H1 (cell line): Measurements from ENCODE around the gene CHST12. TPM values are rescaled to one million over a fixed set of nuclear protein-coding genes. Genes with fewer than 3 reads are reported as not detected.

Experiments used
- CTCF ChIA-PET: fragments of 300-600 bp; sonication (Branson Sonifier 250); formaldehyde crosslinking; loops from one replicate; lab custom pipeline; 2021; ENCODE audit not compliant: partially characterized antibody; lab: Charles Lee
- POLR2A ChIA-PET: fragments of 300-600 bp; sonication (Branson Sonifier 250); formaldehyde crosslinking; loops from one replicate; lab custom pipeline; 2021; ENCODE audit warnings: inconsistent platforms; ENCODE audit not compliant: partially characterized antibody; lab: Charles Lee
- DNase-seq, 2 experiments: peaks; one replicate each; pipeline versions ENCODE4 v3.0.0 to v3.0.0-alpha.2; 2010 to 2022; ENCODE audit warnings: low spot score in 2 of 2, low read depth in 1 of 2, mixed read lengths in 1 of 2
- FAIRE-seq: peaks from 2 replicates; lab custom pipeline; 2011; peaks lifted over from hg19 to GRCh38; lab: Jason Lieb, UNC
- H2AFZ ChIP-seq: 2 replicates; pipeline ENCODE4 v1.8.1; 2012; ENCODE audit warnings: low read length, inconsistent platforms
- H2AK5ac ChIP-seq: 2 replicates; pipeline ENCODE4 v1.6.1; 2013; ENCODE audit warnings: low read depth, low read length
- H2BK120ac ChIP-seq: replicated peaks from 2 replicates; pipeline ENCODE3; 2013; ENCODE audit warnings: low read depth, low read length, inconsistent platforms
- H2BK12ac ChIP-seq: 2 replicates; pipeline ENCODE4 v1.6.1; 2013; ENCODE audit warnings: low read depth, low read length
- H2BK15ac ChIP-seq: 2 replicates; pipeline ENCODE4 v1.6.1; 2013; ENCODE audit warnings: low read length
- H2BK20ac ChIP-seq: 2 replicates; pipeline ENCODE4 v1.6.1; 2013; ENCODE audit warnings: low read length
- H2BK5ac ChIP-seq: 2 replicates; pipeline ENCODE4 v1.6.1; 2013; ENCODE audit warnings: low read depth, low read length
- H3K14ac ChIP-seq: 2 replicates; pipeline ENCODE4 v1.6.1; 2013; ENCODE audit warnings: inconsistent platforms; ENCODE audit not compliant: insufficient read length
- H3K18ac ChIP-seq: 2 replicates; pipeline ENCODE4 v1.6.1; 2013; ENCODE audit warnings: low read length; ENCODE audit errors: extremely low read depth
- H3K23ac ChIP-seq: 2 replicates; pipeline ENCODE4 v1.6.1; 2013; ENCODE audit warnings: inconsistent platforms; ENCODE audit not compliant: insufficient read length
- H3K23me2 ChIP-seq: 2 replicates; pipeline ENCODE4 v1.6.1; 2013; ENCODE audit warnings: low read depth, low read length
- H3K27ac ChIP-seq: 2 replicates; pipeline ENCODE4 v1.6.1; 2011; ENCODE audit warnings: low read depth, low read length, inconsistent platforms
- H3K27me3 ChIP-seq, 4 experiments: replicated peaks in 1 of 4; 1 replicate in 1 of 4; 2 replicates in 3 of 4; pipeline versions ENCODE4 v1.6.1 to v1.8.1; 2011 to 2013; ENCODE audit warnings: low read length in 3 of 4, mild to moderate bottlenecking in 3 of 4, inconsistent platforms in 2 of 4, mixed read lengths in 2 of 4, moderate library complexity in 1 of 4; ENCODE audit not compliant: control insufficient read depth in 3 of 4, insufficient read depth in 3 of 4; ENCODE audit errors: extremely low read depth in 1 of 4
- H3K36me3 ChIP-seq, 4 experiments: 2 replicates each; pipeline versions ENCODE4 v1.6.1 to v1.8.1; 2011 to 2013; ENCODE audit warnings: mild to moderate bottlenecking in 4 of 4, low read length in 3 of 4, moderate library complexity in 2 of 4, control low read depth in 1 of 4, inconsistent platforms in 1 of 4; ENCODE audit not compliant: insufficient read depth in 4 of 4, control insufficient read depth in 2 of 4
- H3K4ac ChIP-seq: replicated peaks from 2 replicates; pipeline ENCODE3; 2013; ENCODE audit warnings: low read length, low read depth, mixed read lengths, inconsistent platforms; ENCODE audit not compliant: insufficient read length
- H3K4me1 ChIP-seq, 4 experiments: replicated peaks in 1 of 4; 1 replicate in 1 of 4; 2 replicates in 3 of 4; pipeline versions ENCODE4 v1.6.1 to v1.8.1; 2011 to 2013; ENCODE audit warnings: low read length in 3 of 4, inconsistent platforms in 2 of 4, mixed read lengths in 1 of 4; ENCODE audit not compliant: insufficient read depth in 4 of 4, control insufficient read depth in 3 of 4
- H3K4me2 ChIP-seq, 2 experiments: 2 replicates each; pipeline versions ENCODE4 v1.6.1 to v1.8.1; 2011 to 2013; ENCODE audit warnings: low read depth in 2 of 2, low read length in 2 of 2, control low read depth in 1 of 2, inconsistent platforms in 1 of 2, mild to moderate bottlenecking in 1 of 2; ENCODE audit not compliant: insufficient read depth in 1 of 2
- H3K4me3 ChIP-seq, 4 experiments: fragments of 200-600, 300-600 bp in 1 of 4; sonication (generic), shearing (Covaris generic), sonication (Bioruptor Twin) in 1 of 4; 2 replicates each; pipeline versions ENCODE4 v1.5.1 to v1.8.1; 2011 to 2016; ENCODE audit warnings: low read length in 4 of 4, low read depth in 3 of 4, control low read depth in 2 of 4, inconsistent platforms in 2 of 4, mild to moderate bottlenecking in 2 of 4, mixed read lengths in 1 of 4, moderate library complexity in 1 of 4; ENCODE audit not compliant: insufficient read depth in 2 of 4; ENCODE audit errors: extremely low read depth in 1 of 4
- H3K56ac ChIP-seq: replicated peaks from 2 replicates; pipeline ENCODE3; 2013; ENCODE audit warnings: low read depth, mild to moderate bottlenecking, mixed read lengths, low read length, inconsistent platforms; ENCODE audit not compliant: insufficient read length
- H3K79me1 ChIP-seq: 2 replicates; pipeline ENCODE4 v1.6.1; 2013; ENCODE audit warnings: low read depth, low read length, control low read depth
- H3K79me2 ChIP-seq, 2 experiments: 2 replicates each; pipeline versions ENCODE4 v1.6.1 to v1.8.1; 2012 to 2013; ENCODE audit warnings: low read length in 2 of 2, mild to moderate bottlenecking in 2 of 2, inconsistent platforms in 1 of 2; ENCODE audit not compliant: insufficient read depth in 2 of 2, control insufficient read depth in 1 of 2
- H3K9ac ChIP-seq, 4 experiments: replicated peaks in 1 of 4; 1 replicate in 1 of 4; 2 replicates in 3 of 4; pipeline versions ENCODE4 v1.6.1 to v1.8.1; 2011 to 2013; ENCODE audit warnings: low read depth in 3 of 4, low read length in 3 of 4, control low read depth in 2 of 4, mild to moderate bottlenecking in 2 of 4, moderate library complexity in 2 of 4, inconsistent platforms in 1 of 4; ENCODE audit errors: extremely low read depth in 1 of 4
- H3K9me3 ChIP-seq, 2 experiments: 2 replicates each; pipeline versions ENCODE4 v1.6.1 to v1.8.1; 2012 to 2013; ENCODE audit warnings: mild to moderate bottlenecking in 2 of 2, moderate library complexity in 2 of 2, control low read depth in 1 of 2, inconsistent platforms in 1 of 2, low read depth in 1 of 2, low read length in 1 of 2, mixed read lengths in 1 of 2; ENCODE audit not compliant: insufficient read depth in 2 of 2
- H4K20me1 ChIP-seq, 2 experiments: replicated peaks in 1 of 2; 2 replicates each; pipeline versions ENCODE3 to v1.8.1; 2011 to 2013; ENCODE audit warnings: inconsistent platforms in 2 of 2, low read length in 2 of 2, mild to moderate bottlenecking in 1 of 2; ENCODE audit not compliant: insufficient read depth in 2 of 2, control insufficient read depth in 1 of 2
- H4K5ac ChIP-seq: 2 replicates; pipeline ENCODE4 v1.6.1; 2013; ENCODE audit warnings: low read length, low read depth, mixed read lengths, inconsistent platforms; ENCODE audit not compliant: insufficient read length
- H4K8ac ChIP-seq: 2 replicates; pipeline ENCODE4 v1.8.0; 2013; ENCODE audit warnings: mild to moderate bottlenecking, moderate library complexity, low read length, inconsistent platforms; ENCODE audit not compliant: insufficient read depth; ENCODE audit errors: extremely low read depth
- H4K91ac ChIP-seq: replicated peaks from 2 replicates; pipeline ENCODE3; 2013; ENCODE audit warnings: low read length, mixed read lengths, inconsistent platforms; ENCODE audit not compliant: insufficient read length
- ASH2L ChIP-seq: fragments of 200-600, 300-600 bp; sonication (generic); IDR thresholded peaks from one replicate; pipeline ENCODE4 v1.7.1; 2017; ENCODE audit warnings: low read length
- CBX5 ChIP-seq: fragments of 300-800, 300-1000 bp; sonication (generic); IDR thresholded peaks from 2 replicates; pipeline ENCODE4 v1.7.1; 2016; ENCODE audit warnings: antibody characterized with exemption, low read length, low read depth
- E2F6 ChIP-seq: IDR thresholded peaks from 2 replicates; pipeline ENCODE4 v1.6.1; 2012; ENCODE audit warnings: inconsistent platforms
- EP300 ChIP-seq, 2 experiments: IDR thresholded peaks; 1 replicate in 1 of 2; 2 replicates in 1 of 2; pipeline ENCODE4 v1.6.1; 2011 to 2012; ENCODE audit warnings: low read depth in 2 of 2, low read length in 2 of 2, mild to moderate bottlenecking in 2 of 2, borderline replicate concordance in 1 of 2, inconsistent platforms in 1 of 2, moderate library complexity in 1 of 2
- GABPA ChIP-seq: IDR thresholded peaks from 2 replicates; pipeline ENCODE4 v1.6.1; 2011; ENCODE audit warnings: mild to moderate bottlenecking, low read length, moderate library complexity, borderline replicate concordance; ENCODE audit not compliant: insufficient read depth
- RFX5 ChIP-seq: IDR thresholded peaks from 2 replicates; pipeline ENCODE4 v1.6.1; 2011; ENCODE audit warnings: low read depth, low read length, improper control_type of control experiment, borderline replicate concordance
- SIX5 ChIP-seq: IDR thresholded peaks from 2 replicates; pipeline ENCODE4 v1.6.1; 2011; ENCODE audit warnings: mild to moderate bottlenecking, low read depth, low read length
- TCF12 ChIP-seq: IDR thresholded peaks from 2 replicates; pipeline ENCODE4 v1.6.1; 2011; ENCODE audit warnings: low read depth, mild to moderate bottlenecking, low read length
- TEAD4 ChIP-seq: IDR thresholded peaks from 2 replicates; pipeline ENCODE4 v1.6.1; 2012; ENCODE audit warnings: low read depth, low read length, inconsistent platforms, mixed read lengths
- WGBS, 2 experiments: shearing (Covaris generic) in 1 of 2; methylation state at CpG; one replicate each; pipeline versions ENCODE4 v1.1.6 to v1.1.7; 2013 to 2015; ENCODE audit warnings: low lambda C conversion rate in 2 of 2, mixed read lengths in 2 of 2, inconsistent platforms in 1 of 2, low coverage in 1 of 2, missing lambda C conversion rate in 1 of 2; ENCODE audit not compliant: insufficient replicate concordance in 2 of 2, insufficient coverage in 1 of 2, insufficient read length in 1 of 2; ENCODE audit errors: extremely low coverage in 1 of 2, missing lambda C conversion rate in 1 of 2; 5-methylcytosine and 5-hydroxymethylcytosine counted together
- polyA plus RNA-seq, 7 experiments: library from polyadenylated mRNA; depleted of rRNA in 3 of 7; stranded (reverse) in 5 of 7; unstranded in 2 of 7; fragments of >200 nt in 5 of 7; fragments of 200-250 nt in 2 of 7; gene quantifications; 1 replicate in 5 of 7; 2 replicates in 1 of 7; 4 replicates in 1 of 7; pipeline versions ENCODE4 v1.2.1 to v1.2.3, GENCODE V29; 2011 to 2013; ENCODE audit warnings: missing spikeins in 2 of 7, mixed read lengths in 2 of 7
- total RNA-seq: library from RNA; stranded (reverse); fragmentation: NEBNext Ultra II Directional; extraction: Animal tissue kit (Norgen Biotek cat#: 25700); gene quantifications from 2 replicates; pipeline ENCODE4 v1.2.1, GENCODE V29; 2021
- TF ChIP-seq, protein P1 (sequence below): IDR thresholded peaks from 2 replicates; pipeline ENCODE4 v1.6.1; 2011; ENCODE audit warnings: low read depth, mild to moderate bottlenecking, low read length; ENCODE audit not compliant: insufficient read depth

The CHST12 gene
- total and polyA plus RNA-seq, 2 of the 8 experiments (the other 6 are each of a cell fraction or from before 2014, with no cell fraction given), result 13.4 to 24.1 TPM

DNA sequence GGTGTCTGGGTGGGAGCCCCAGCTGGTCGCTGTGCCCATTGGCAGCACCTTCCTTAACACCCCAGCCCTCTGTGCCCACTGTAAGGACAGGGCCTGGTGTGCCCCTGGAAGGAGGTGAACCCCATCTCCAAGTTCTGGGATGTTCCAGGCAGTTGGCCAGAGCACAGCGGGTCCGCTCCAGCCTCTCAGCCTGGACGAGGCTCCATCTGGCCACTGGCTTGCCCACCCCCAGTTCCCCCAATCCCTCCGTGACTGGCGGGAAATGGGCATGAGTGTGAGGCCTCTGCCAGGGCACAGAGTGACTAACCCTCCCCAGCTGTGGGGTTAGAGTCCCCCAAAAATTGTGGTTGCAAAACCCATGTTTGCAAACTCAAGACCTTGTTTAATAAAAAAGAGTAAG, 57.2 kb downstream of the CHST12 start:
- Histone ChIP-seq H2BK20ac (no peak overlapping the region), H4K5ac (no peak overlapping the region), H3K4me3 (no peak overlapping the region), H2BK5ac (no peak overlapping the region), H3K4ac (no peak overlapping the region), H4K8ac (no peak overlapping the region), H3K23ac (no peak overlapping the region), H3K23me2 (no peaks in the 10 kb centered on the region), H2BK120ac (no peak overlapping the region), H3K4me2 (no peak overlapping the region), H3K9me3 (0 out of 4 replicates have a peak, but pooled peaks cover 0 to 3% of the 10 kb centered on the region in 2 experiments), H3K4me1 (peaks cover 0 to 2% (median 1%) of the 10 kb centered on the region in 4 experiments; a peak in 3 of 7 replicates), H3K27me3 (no peaks in the 10 kb centered on the region), H3K9ac (no peak overlapping the region), H2BK12ac (no peak overlapping the region), H2AFZ (no peak overlapping the region), H2BK15ac (no peak overlapping the region), H3K79me2 (no peaks in the 10 kb centered on the region), H4K91ac (no peak overlapping the region), H3K56ac (no peak overlapping the region), H3K14ac (no peak overlapping the region), H3K36me3 (no peaks in the 10 kb centered on the region), H3K79me1 (no peaks in the 10 kb centered on the region), H3K27ac (no peak overlapping the region), H3K18ac (no peak overlapping the region), H4K20me1 (no peaks in the 10 kb centered on the region), H2AK5ac (no peak overlapping the region; the same call in 1 of the 2 replicates)
- DNase-seq (no peak), FAIRE-seq (no peak)
- 89% methylated on average over 6 of the region's 6 CpGs; no CpG with 5 or more reads in 1 of the 2 experiments for WGBS, 2 experiments
- ChIA-PET POLR2A (no interaction called here), CTCF (interaction anchor here (0.7 to 15.9 kb wide), 6 partner anchors 9 to 130 kb away, joined by 3 to 266 read pairs (median 3); partner anchors contain the start of gene GRIFIN)
- no peak for TF ChIP-seq TEAD4
- TF ChIP-seq RFX5, result no peak
- no peak for TF ChIP-seq GABPA
- no peak for TF ChIP-seq CBX5
- no peak for TF ChIP-seq E2F6
- TF ChIP-seq, protein P1, sequence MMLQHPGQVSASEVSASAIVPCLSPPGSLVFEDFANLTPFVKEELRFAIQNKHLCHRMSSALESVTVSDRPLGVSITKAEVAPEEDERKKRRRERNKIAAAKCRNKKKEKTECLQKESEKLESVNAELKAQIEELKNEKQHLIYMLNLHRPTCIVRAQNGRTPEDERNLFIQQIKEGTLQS, result no peak
- TF ChIP-seq SIX5, result no peak
- no peak for TF ChIP-seq ASH2L
- TF ChIP-seq TCF12, result no peak
- TF ChIP-seq EP300 (IDR thresholded peaks at IDR 0.05; ENCODE audit: borderline replicate concordance in 1 of 2, low read depth in 2 of 2, low read length in 2 of 2), result no peak
